KG1 (cell line): ENCODE data around the gene ADAMTS9.

Source experiments
- DNase-seq: peaks from one replicate; lab custom pipeline; 2025; lab: John Stamatoyannopoulos, UW

Gene ADAMTS9

GRCh38 chr3:64685331-64685799, 2.4 kb downstream of the ADAMTS9 start:
- no peak for DNase-seq

GRCh38 chr3:64684715-64685261, 3.0 kb downstream of the ADAMTS9 start:
- DNase-seq, result no peak

GRCh38 chr3:64681827-64682226, 6.0 kb downstream of the ADAMTS9 start:
- DNase-seq, result no peak

- DNase-seq, result no peak
Measured at GRCh38 chr3:64681015-64681414, 6.8 kb downstream of the ADAMTS9 start.

GRCh38 chr3:64680334-64680733, 7.5 kb downstream of the ADAMTS9 start:
- no peak for DNase-seq

GRCh38 chr3:64677961-64678716, 9.7 kb downstream of the ADAMTS9 start:
- DNase-seq, result no peak

- no peak for DNase-seq
Measured at GRCh38 chr3:64676831-64677230, 11.0 kb downstream of the ADAMTS9 start.

GRCh38 chr3:64675687-64676247, 12.0 kb downstream of the ADAMTS9 start:
- DNase-seq, result no peak

GRCh38 chr3:64674591-64675076, 13.2 kb downstream of the ADAMTS9 start:
- no peak for DNase-seq

- DNase-seq, result no peak
Measured at GRCh38 chr3:64673159-64673715, 14.6 kb downstream of the ADAMTS9 start.

GRCh38 chr3:64668582-64669510, 19.0 kb downstream of the ADAMTS9 start:
- no peak for DNase-seq

GRCh38 chr3:64667887-64668581, 19.8 kb downstream of the ADAMTS9 start:
- no peak for DNase-seq

- no peak for DNase-seq
Measured at GRCh38 chr3:64667138-64667537, 20.7 kb downstream of the ADAMTS9 start.

GRCh38 chr3:64666171-64666588, 21.6 kb downstream of the ADAMTS9 start:
- no peak for DNase-seq

- DNase-seq, result no peak
Measured at GRCh38 chr3:64664397-64664796, 23.4 kb downstream of the ADAMTS9 start.

- no peak for DNase-seq
Measured at GRCh38 chr3:64659617-64659978, 28.2 kb downstream of the ADAMTS9 start.

GRCh38 chr3:64658001-64658400, 29.8 kb downstream of the ADAMTS9 start:
- DNase-seq, result no peak

GRCh38 chr3:64656544-64656943, 31.3 kb downstream of the ADAMTS9 start:
- DNase-seq, result no peak

GRCh38 chr3:64655160-64655559, 32.6 kb downstream of the ADAMTS9 start:
- no peak for DNase-seq

- no peak for DNase-seq
Measured at GRCh38 chr3:64654013-64654412, 33.8 kb downstream of the ADAMTS9 start.

- DNase-seq, result no peak
Measured at GRCh38 chr3:64653101-64653500, 34.7 kb downstream of the ADAMTS9 start.
